B cell (primary cell): ENCODE measurements around the gene TSPAN18.

Experiments used
- CTCF ChIP-seq: fragments of 200-600 bp; IDR thresholded peaks from one replicate; pipeline ENCODE4 v1.8.0; 2022; ENCODE audit warnings: antibody characterized with exemption, mild to moderate bottlenecking
- EZH2 ChIP-seq: IDR thresholded peaks from 2 replicates; pipeline ENCODE4 v1.6.1; 2012; ENCODE audit warnings: borderline replicate concordance, low read depth, mild to moderate bottlenecking, moderate library complexity, low read length; ENCODE audit not compliant: insufficient read depth, poor library complexity, severe bottlenecking

GRCh38 chr11:44903035-44903434 lies 176.3 kb downstream of the TSPAN18 start:
- no peak for TF ChIP-seq CTCF
- TF ChIP-seq EZH2: no peak
